Skeletal muscle cell (primary cell): ENCODE data around the gene PPP1CC.
"Not testable (repeated sequence)": the region's sequence is repeated elsewhere in the genome, so short reads cannot be mapped to it uniquely, and the experiment has no call there.

ENCODE experiments used
- DNase-seq: peaks from one replicate; pipeline ENCODE4 v3.0.0-alpha.2; 2010; ENCODE audit warnings: low read depth
- H3K4me3 ChIP-seq: 2 replicates; pipeline ENCODE4 v1.5.1; 2011; ENCODE audit warnings: low read depth, mild to moderate bottlenecking, control low read depth, low read length, moderate library complexity

Gene PPP1CC

GRCh38 chr12:110758922-110759321, 16.2 kb upstream of the PPP1CC start:
- H3K4me3 ChIP-seq: no peak overlapping the region
- DNase-seq: no peak

GRCh38 chr12:110756611-110757010, 13.9 kb upstream of the PPP1CC start:
- H3K4me3 ChIP-seq: no peak overlapping the region
- DNase-seq: no peak

GRCh38 chr12:110754101-110754793, 11.6 kb upstream of the PPP1CC start:
- no peak for DNase-seq
- no peak overlapping the region for H3K4me3 ChIP-seq

- H3K4me3 ChIP-seq: no peak overlapping the region
- no peak for DNase-seq
These were observed 8.2 kb upstream of the PPP1CC start for GRCh38 chr12:110750784-110751461.

GRCh38 chr12:110746550-110746949, 3.9 kb upstream of the PPP1CC start:
- no peak overlapping the region for H3K4me3 ChIP-seq
- DNase-seq: no peak

- no peak overlapping the region for H3K4me3 ChIP-seq
- no peak for DNase-seq
These were observed 3.0 kb upstream of the PPP1CC start for GRCh38 chr12:110745542-110746284.

GRCh38 chr12:110744601-110745264, 2.0 kb upstream of the PPP1CC start:
- DNase-seq: no peak
- H3K4me3 ChIP-seq: no peak overlapping the region

- no peak for DNase-seq
- no peak overlapping the region for H3K4me3 ChIP-seq
These were observed 1.5 kb upstream of the PPP1CC start for GRCh38 chr12:110744151-110744571.

- H3K4me3 ChIP-seq: peak overlapping the region; percentile 82
- DNase-seq: no peak
These were observed 941 bp upstream of the PPP1CC start for GRCh38 chr12:110743571-110744093.

- DNase-seq: no peak
- H3K4me3 ChIP-seq: peak overlapping the region; percentile 82
These were observed 484 bp downstream of the PPP1CC start for GRCh38 chr12:110742096-110742717.

GRCh38 chr12:110741341-110742095, 1.2 kb downstream of the PPP1CC start:
- peak overlapping the region; percentile 82 for H3K4me3 ChIP-seq
- no peak for DNase-seq

GRCh38 chr12:110739894-110740293, 2.8 kb downstream of the PPP1CC start:
- peak overlapping the region; percentile 8 for H3K4me3 ChIP-seq
- DNase-seq: no peak

GRCh38 chr12:110739488-110739887, 3.2 kb downstream of the PPP1CC start:
- DNase-seq: no peak
- H3K4me3 ChIP-seq: no peak overlapping the region

- no peak for DNase-seq
- no peak overlapping the region for H3K4me3 ChIP-seq
These were observed 5.2 kb downstream of the PPP1CC start for GRCh38 chr12:110737532-110737931.

- DNase-seq: not testable (repeated sequence)
These were observed 5.7 kb downstream of the PPP1CC start for GRCh38 chr12:110737016-110737415.

GRCh38 chr12:110733900-110734299, 8.8 kb downstream of the PPP1CC start:
- H3K4me3 ChIP-seq: no peak overlapping the region
- no peak for DNase-seq

More at GRCh38 chr12:110737016-110737415, 5.7 kb downstream of the PPP1CC start:
- not testable (repeated sequence) for H3K4me3 ChIP-seq

- no peak overlapping the region for H3K4me3 ChIP-seq
- DNase-seq: no peak
These were observed 9.5 kb downstream of the PPP1CC start for GRCh38 chr12:110733089-110733715.

- no peak for DNase-seq
- no peak overlapping the region for H3K4me3 ChIP-seq
These were observed 10.1 kb downstream of the PPP1CC start for GRCh38 chr12:110732572-110732971.
